GM19240 (cell line): Measurements from ENCODE around the gene PIGU.
"Not testable (repeated sequence)": the region's sequence is repeated elsewhere in the genome, so short reads cannot be mapped to it uniquely, and the experiment has no call there.

Experiments used
- DNase-seq: peaks from one replicate; pipeline ENCODE4 v3.0.0; 2011; ENCODE audit warnings: low spot score; ENCODE audit not compliant: insufficient read length

Gene PIGU, protein sequence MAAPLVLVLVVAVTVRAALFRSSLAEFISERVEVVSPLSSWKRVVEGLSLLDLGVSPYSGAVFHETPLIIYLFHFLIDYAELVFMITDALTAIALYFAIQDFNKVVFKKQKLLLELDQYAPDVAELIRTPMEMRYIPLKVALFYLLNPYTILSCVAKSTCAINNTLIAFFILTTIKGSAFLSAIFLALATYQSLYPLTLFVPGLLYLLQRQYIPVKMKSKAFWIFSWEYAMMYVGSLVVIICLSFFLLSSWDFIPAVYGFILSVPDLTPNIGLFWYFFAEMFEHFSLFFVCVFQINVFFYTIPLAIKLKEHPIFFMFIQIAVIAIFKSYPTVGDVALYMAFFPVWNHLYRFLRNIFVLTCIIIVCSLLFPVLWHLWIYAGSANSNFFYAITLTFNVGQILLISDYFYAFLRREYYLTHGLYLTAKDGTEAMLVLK

DNA sequence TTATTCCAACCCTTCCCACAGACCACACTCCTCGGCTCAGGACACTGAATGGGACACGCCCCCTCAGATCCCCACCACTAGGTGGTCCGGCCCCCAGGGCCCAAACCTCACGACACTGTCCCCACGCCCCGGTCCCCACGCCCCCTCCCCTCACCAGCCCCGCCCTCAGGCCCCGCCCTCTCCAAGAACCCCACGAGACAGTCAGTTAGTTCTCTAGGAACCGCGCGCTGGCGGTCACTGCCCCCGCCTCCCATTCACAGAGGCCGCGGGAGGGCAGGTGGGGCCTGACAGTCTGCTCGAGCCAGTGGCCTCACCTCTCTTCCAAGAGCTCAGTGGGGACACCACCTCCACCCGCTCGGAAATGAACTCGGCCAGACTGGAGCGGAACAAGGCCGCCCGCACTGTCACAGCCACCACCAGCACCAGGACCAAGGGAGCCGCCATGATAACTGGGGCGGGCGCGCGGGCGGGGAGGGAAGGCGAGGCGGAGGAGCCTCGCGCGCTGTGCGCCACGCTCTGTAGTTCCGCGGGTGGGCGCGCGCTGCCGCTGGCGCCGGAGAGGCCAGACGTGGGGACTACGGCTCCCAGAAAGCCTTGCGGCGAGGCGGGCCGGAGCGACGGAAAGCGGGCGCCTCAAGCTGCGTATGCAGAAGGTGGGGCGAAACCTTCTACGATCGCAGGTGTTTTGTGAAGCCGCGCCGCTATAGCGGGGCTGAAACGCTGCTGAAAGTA is at the start of gene PIGU:
Gene PIGU (minus strand): TSS at position 451 of the 732 bp plus-strand sequence. CDS start 7 bp downstream, at position 444.
- DNase-seq, result peak; percentile 82

DNA sequence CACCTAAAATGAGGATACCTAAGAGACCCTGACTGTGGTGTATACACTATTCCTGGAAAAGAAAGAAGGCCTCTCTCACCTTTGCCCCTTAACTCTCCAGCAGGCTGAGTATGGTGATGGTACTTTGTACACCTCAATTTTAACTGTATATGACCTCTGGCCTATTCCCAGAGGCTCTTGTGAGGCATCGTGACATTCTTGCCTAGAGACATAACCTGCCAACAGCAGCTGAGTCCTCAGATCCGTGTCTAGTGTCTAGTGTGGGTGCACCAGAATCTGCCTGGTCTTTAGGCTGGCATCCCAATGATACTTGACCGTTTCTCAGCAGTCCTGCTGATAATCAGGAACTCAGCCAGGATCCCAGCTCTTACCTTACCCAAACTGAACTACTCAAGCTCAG is 47.3 kb upstream of the PIGU start:
- no peak for DNase-seq

DNA sequence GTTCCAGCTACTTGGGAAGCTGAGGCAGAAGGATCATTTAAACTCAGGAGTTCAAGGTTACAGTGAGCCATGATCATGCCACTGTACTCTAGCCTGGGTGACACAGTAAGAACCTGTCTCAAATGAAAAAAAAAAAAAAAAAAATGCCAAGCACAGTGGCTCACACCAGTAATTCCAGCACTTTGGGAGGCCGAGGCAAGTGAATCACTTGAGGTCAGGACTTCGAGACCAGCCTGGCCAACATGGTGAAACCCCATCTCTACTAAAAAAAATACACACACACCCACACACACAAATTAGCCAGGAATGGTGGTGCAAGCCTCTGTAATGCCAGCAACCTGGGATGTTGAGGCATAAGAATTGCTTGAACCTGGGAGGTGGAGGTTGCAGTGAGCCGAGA is 45.7 kb upstream of the PIGU start:
- not testable (repeated sequence) for DNase-seq

DNA sequence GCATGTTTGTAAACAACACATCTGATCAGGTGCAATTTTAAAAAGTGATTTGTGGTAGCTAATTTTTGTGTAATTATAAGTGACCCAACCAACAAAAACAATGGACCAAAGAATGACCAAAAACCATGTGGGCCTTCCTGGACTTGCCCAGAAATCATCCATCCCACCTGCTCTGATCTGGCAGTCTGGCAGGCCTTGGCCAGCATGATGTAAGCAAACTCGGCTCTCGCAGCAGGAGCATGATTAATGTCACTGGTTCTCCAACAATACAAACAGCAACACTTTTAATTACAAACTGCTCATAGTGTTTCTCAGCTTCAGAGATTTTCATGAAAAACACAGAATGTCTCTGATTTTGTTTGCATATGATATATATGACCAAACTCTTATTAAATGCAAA is 43.4 kb upstream of the PIGU start:
- no peak for DNase-seq

DNA sequence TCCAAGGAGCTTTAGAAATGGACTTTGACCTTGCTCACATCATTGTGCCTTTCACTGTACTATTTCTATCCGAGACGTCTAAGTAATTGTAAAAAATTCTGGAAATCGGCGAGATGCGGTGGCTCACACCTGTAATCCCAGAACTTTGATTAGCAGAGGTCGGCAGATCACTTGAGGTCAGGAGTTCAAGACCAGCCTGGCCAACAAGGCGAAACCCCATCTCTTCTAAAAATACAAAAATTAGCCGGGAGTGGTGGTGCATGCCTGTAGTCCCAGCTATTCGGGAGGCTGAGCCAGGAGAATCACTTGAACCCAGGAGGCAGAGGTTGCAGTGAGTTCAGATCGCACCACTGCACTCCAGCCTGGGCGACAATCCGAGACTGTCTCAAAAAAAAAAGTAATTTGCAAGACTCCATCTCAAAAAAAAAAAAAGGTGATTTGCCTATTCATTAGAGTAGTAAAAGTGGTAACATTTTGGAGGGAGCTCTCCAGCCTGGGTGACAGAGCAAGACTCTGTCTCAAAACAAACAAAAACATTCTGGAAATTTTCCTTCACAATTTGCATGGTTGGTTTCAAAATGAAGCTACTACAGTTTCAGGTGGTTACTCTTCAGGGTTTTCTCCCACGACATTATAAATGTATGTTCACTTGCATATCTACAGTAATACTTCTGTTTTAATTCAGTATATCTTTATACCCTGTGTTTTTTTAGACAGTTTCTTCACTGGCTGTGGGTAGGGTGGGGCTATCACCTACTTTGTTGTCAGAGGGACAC is 42.5 kb upstream of the PIGU start:
- peak; percentile 56 for DNase-seq

DNA sequence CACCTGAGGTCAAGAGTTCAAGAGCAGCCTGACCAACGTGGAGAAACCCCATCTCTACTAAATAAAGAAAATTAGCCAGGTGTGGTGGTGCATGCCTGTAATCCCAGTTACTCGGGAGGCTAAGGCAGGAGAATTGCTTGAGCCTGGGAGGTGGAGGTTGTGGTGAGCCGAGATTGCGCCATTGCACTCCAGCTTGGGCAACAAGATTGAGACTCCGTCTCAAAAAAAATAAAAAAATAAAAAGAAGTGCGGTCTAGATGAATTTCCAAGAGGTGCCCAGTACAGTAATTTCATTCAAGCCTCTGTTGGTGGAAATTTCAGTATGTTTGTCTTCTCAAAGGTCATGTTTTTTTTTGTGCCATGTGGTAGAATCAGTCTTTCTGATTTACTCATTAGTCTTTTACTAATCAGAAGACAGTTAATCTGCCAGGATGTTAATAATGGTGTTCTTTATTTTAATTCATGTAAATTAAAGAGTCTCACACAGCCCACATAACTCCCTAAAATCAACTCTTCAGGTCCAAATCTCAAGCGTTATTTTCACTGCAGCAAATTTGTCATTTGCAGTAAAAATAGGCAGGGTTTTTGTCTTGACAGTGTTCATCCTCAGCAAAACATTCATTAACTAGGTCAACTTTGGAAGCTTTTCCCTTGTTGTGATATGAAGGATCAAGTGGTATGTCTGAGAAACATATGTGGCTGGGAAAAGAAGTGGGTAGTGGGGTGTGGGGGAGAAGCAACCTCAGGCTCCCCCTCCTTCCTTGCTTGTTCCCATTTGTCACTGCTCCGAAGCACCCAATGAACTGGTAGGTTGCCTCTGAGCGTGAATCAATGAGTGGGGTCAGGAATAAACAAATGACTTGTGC is 40.6 kb upstream of the PIGU start:
- DNase-seq, result no peak

DNA sequence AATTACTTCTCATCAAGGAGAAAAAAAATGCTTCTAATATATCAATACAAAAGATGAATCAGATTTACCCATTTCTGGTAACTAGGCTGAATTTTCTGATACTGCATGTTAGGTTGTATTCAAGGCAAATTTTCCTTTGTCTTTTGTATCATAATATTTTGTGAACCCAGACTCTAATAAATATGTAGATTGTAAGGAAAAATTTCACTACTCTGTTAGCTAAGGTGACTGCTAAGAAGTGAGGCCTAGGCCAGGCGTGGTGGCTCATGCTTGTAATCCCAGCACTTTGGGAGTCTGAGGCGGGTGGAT is 40.0 kb upstream of the PIGU start:
- no peak for DNase-seq

DNA sequence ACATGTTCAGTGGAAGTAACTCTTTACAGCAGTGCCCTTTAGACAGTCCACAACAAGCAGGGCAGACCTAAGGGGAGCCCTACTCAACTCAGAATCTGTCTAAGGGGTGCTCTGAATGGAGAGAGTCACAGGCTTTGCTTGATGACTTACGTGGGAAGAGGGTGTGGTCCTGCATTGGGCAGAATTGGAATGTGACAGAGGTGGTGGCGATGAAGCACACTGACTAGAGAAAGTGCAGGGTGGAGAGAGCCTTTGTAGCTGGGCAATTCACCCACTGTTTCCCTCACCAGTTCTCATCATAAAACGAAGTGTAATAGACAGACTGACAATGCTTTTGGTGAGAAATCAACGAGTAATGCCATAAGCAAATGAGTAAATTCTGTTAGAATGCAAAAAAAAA is 38.5 kb upstream of the PIGU start:
- DNase-seq, result no peak

DNA sequence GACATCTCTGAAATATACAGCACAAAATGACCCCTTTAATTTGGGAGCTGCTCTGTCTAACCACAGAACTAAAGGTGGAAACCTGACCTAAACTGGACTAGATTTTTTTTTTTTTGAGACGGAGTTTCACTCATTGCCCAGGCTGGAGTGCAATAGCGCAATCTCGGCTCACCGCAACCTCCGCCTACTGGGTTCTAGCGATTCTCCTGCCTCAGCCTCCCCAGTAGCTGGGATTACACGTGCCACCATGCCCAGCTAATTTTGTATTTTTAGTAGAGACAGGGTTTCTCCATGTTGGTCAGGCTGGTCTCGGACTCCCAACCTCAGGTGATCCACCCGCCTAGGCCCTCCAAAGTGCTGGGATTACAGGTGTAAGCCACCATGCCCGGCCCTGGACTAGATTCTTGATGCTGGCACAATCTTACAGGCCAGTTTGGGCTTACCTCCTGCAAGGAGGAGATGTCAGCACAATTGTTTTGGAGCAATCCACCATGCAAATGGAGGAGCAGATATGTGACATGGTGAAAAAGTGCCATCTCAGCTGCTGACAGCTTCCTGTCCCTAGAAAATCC is 37.1 kb upstream of the PIGU start:
- not testable (repeated sequence) for DNase-seq

DNA sequence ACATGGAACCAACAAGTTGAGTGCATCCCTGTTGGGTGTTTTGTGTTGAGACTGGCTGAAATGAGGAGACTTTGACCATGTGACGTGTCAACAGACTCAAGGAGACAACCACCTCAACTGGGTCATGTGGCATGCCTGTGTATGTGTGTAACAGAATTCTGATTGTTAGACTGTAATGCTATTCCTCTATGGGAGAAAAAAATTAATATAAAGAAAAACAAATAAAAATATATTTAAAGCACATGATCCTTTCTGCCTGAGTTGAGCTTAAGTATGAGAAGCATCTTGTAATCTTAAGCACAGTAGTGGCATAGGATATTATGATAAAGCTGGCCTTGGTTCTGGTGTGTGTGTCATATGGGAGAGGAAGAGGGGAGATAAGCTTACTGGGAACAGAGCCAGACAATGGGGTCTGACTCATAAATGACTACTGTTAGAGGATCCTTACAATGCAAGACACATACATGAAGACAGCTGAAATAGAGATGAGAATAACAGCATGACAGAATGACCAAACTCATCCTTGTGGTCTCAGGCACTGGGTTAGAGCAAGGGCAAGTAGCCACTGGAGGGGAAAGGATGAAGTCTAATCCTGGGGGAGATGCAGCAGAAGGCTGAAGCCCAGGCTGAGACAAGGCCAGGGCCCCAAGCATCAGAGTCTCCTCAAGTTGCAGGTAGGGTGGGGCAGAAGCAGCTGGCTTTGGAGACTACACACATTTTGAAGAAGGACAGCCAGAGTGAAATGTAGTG is 36.5 kb upstream of the PIGU start:
- no peak for DNase-seq

DNA sequence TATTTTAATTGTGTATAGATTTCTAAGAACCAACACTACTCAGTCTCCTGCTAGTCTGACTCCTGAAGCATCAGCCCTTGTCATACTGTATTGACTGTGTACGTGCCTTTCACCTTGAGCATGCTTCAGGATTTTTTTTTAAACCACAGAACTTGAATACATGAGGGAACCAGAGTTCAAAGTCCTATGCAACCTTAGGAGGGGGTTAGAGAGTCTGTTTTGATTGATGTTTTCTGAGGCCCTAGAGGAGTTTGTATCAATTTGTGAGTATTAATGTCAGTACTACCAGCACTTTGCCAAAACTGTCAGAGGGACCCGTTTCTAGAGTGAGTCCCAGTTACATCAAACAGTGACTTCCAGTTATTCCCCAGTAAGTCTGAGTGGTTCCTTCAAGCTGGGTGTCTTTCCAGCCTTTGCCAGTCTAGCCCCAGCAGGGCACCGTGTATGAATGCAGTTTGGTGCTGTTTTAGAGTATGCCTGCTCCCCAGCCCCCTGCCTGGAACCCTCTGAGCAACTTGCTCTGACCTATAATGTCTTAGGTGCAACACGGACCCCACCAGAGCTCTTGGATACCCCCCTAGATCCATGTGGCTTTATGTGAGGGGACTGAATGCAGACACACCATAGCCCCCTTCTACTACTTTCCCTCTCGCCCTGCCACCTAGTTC is 35.8 kb upstream of the PIGU start:
- DNase-seq, result no peak

DNA sequence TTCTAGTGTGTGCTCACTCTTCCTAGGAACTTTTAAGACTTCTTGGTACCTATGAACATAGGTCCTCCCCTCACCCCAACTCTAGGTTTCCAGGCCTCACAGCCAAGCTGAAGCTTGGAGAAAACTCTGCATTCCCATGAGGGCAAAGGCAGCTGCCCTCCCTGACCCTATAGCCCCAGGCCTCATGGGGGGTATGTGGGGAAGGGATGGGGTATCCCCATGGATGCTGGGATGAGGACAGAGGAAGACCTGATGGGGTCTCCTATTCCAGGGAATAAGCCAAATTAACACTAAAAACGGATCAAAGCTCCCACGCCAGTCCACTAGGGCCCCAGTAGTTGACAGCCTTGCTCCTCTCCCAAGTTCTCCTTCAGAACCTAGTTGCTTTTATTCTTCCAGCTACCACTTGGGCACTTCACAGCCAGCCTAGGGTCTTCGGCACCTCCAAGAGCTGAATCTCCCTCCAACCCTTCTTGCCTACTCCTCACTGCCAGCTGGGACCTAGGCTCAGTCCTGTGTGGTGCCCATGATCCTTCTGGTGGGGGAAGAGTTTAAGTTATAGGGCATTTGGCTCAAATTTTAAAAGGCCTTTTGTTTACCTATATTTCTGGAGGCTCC is 35.0 kb upstream of the PIGU start:
- DNase-seq, result no peak

DNA sequence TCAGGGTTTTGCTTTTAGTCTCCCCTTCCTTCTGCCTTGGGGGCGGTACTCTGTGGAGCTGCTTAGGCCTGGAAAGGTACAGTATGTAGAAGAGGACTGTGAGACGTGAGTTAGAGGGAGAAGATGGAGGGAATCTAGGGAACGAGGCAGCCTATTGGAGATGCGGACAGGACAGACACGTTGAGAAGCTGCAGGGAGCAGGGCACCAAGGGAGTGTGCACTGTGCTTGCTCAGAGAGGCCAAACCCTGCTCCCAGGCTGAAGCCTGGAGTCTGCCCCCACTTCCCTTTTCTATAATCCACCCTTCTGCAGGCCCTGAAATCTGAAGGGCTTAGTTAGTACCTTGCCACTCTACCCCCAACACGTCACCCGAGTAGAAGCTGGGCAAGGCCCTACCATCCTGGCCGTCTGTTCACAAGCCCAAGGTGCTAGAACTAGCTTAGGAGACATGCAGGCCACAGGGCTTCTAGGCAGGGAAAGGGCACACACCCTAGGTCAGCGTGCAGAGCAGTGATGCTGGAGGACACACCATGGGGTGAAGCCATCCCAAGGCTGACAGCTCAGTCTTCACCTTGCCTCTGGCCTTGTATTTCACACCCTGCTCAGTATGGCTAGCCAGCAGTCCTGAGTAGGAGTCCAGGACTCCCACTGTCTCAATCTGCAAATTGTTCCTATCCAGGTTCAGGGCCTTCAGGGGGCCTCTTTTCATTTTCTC is 34.1 kb upstream of the PIGU start:
- DNase-seq, result no peak

DNA sequence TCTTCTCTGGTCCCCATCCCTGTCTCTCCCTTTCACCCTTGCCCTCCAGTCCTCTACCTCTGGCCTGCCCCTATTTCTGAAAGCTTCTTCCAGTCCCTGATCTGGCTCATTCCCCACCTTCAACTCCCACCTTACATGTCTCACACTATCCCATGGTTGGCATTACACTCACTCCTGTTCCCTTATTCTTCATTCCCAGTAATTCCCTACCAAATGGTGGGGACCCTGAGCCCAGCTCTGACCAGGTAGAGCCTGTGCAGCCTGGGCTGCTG is 33.6 kb upstream of the PIGU start:
- DNase-seq, result no peak

DNA sequence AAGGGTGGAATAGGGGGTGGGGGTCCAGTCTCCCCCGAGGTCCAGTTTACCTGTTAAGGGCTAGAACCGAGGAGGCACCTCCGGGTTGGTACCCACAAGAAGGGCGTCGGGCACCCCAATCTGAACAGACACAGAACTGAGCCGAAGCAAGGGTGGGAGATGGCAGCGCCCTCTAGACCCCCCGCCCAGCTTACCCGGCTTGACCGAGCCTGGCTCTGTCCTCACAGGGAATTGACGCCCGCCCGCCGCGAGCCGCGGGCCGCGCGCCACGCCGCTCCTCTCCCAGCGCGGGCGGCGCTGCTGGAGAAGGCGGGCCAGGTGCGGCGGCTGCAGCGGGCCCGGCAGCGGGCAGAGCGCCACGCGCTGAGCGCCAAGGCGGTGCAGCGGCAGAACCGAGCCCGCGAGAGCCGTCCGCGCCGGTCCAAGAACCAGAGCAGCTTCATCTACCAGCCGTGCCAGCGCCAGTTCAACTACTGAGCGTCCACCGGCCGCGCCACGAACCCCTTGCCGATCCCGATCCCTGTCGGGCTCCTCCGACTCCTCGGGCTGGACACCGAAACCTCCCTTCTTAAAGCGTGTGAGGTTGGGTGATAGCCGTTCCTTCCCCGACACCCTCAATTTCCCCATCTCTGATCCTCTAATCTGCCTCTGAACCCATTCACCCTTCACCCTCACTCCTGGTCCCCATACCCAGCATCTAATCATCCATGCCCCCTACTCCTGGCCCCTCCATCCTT is 33.1 kb upstream of the PIGU start:
- no peak for DNase-seq

DNA sequence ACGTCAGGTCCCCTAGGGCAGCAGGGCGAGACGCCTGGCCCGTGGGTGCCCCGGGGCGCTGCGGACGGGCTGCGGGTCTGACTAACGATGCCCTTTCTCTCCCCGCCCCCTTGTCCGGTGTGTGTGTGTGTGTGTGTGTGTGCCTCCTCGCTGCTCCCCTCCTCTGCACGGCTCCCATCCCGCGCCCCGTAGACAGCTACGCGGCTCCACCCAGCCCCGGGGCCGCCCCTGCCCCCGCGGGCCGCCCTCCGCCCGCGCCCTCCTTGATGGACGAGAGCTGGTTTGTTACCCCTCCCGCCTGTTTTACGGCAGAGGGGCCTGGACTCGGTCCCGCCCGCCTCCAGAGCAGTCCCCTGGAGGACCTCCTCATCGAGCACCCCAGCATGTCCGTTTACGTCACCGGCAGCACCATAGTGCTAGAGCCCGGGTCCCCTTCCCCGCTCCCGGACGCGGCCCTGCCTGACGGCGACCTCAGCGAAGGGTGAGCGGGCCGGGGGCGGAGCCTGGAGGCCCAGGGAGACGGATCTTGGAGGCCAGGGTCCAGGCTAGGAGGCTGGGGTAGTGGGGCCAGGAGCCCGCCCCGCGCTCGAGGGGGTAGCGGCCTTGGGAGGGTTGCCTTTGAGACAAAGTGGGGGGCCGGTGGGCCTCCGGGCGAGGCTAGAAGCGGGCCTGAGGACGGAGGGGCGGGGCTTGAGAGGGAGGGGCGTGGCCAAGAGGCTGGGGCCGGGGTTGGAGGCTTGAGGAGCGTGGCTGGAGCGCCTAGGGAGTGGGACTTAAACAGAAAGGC is 32.3 kb upstream of the PIGU start:
- DNase-seq, result peak; percentile 56

DNA sequence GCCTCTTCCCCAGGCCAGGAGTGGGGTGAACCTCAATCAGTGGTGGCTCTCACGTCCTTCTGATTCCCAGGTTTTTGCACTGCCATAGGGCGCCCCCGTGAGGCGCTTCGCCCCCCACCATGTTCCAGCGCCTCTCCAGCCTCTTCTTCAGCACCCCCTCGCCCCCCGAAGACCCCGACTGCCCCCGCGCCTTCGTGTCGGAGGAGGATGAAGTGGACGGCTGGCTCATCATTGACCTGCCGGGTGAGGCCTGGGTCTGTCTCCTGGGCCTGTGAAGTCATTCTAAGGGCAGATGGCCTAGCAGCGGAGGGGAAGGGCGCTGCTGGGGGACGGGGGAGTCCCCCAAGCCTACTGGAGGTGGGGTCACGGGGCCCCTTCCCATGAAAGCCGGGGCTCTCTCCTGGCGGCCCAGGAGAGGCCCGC is 31.7 kb upstream of the PIGU start:
- DNase-seq, result no peak
